Endothelial cell of coronary artery (primary cell): ENCODE results near the gene FOXS1. TPM values are rescaled to one million over a fixed set of nuclear protein-coding genes. Genes with fewer than 3 reads are reported as not detected.

ENCODE experiments used
- total RNA-seq: library from RNA; depleted of rRNA; stranded (reverse); fragments of >200 nt; gene quantifications from 2 replicates; pipeline ENCODE4 v1.2.3, GENCODE V29; 2014

FOXS1 gene
- 0.09 and 2.8 TPM in 2 replicates for total RNA-seq

DNA sequence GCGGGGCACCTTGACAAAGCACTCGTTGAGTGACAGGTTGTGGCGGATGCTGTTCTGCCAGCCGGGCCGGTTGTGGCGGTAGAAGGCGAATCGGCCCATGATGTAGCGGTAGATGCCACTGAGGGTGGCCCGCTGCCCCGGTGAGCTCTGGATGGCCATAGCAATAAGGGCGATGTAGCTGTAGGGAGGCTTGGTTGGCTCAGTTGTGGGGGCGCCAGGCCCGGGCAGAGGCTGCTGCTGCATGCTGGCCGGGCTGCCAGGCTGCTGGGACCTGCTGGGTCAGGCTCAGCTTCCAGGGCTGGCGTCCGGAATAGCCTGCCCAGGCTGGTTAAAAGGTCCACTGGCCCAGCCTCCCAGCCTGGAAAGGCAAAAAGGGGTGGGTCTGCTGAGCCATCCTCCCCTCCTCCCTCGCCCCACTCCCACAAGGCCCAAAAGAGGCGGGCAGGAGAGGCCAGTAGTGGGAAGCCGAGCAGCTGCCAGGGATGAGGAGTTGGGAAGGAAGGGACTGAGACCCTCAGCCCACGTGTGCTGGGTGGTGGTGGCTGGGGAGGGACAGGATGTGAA lies at the start of gene FOXS1:
Gene FOXS1, minus strand, starts transcription at position 305 of the 564 bp plus-strand sequence. Its CDS starts 62 bp downstream, at position 243.

DNA sequence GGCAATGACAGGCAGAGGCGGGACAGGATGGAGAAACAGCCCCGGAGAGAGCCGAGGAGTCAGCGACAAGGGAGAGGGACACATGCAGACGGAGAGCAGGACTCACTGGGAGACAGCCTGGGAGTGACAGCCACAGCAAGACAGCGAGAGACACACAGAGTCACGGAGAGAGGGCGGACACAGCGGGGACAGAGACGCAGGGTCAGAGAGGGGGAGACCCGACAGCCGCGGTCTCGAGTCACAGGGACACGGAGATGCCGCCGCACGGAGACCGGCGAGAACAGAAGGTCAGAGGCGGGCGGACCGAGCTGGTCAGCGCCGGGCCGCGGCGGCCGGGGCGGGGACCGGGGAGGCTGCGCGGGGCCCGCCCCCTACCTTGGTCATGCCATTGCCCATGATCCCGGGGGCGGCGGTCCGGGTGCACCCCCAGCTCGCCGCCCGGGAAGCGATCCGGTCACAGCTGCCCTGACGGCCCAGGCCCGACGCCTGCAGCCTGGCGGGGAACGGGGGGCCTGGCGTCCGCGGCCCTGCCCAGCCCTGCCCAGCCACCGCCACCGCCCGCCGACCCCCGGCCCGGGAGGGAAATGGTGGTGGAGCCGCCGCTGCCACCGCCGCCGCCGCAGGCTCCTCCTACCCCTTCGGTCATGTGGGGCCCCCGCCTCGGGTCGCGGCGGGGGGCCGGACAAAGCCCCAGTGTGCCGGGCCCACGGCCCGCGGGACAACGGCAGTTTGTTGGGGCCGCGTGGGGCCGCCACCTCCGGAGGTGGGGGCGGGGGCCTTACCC lies 24.7 kb upstream of the FOXS1 start, which contains the start of the genes DUSP15 and TTLL9:
Gene DUSP15, minus strand, starts transcription at position 586 of the 784 bp plus-strand sequence. Its CDS starts 190 bp downstream, at position 396.
Gene TTLL9, plus strand, starts transcription at position 693 of the 784 bp plus-strand sequence. CDS start 493 bp downstream, outside the sequence.

DNA sequence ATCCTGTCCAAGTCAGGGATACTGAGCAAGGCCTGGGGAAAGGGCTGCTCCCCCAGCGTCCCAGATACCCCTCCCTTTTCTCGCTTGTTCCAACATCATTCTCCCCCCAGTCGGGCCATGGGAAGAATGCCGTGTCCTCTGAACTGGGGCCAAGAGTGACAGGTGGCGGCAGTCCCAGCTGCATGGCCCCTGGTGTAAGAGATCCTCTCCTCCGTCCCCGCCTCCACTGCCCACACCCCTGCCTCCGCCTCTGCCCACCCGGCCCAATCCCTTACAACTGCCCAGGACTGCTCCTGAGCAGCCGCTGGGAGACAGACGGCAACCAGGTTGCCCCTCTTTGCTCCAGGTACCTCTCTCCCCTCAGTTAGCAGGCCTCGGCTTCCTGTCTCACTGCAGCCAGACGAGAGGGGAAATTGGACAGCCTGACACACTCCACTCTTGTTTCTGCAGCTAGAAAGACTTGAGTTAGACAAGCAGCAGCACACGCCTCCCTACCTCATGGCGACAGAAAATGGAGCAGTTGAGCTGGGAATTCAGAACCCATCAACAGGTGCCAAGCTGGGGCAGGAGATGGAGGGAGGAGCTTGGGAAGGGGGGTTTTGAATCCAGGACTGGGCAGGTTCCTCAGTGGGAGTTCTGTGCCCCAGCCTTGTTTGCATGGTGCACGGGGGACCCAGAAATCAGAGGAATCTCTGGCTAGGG lies 26.2 kb downstream of the FOXS1 start, which contains the start of gene MYLK2:
Gene MYLK2, plus strand, starts transcription at position 274 of the 702 bp plus-strand sequence. Its CDS starts 225 bp downstream, at position 499.

Other genes with a start within 250 kb of the FOXS1 start
- gene ID1, start 240.3 kb downstream of the FOXS1 start, total RNA-seq = 223 and 245 TPM in 2 replicates
- not detected in 2 replicates for gene COX4I2, start 207.7 kb downstream of the FOXS1 start, total RNA-seq
- gene BCL2L1, start 122.7 kb downstream of the FOXS1 start, total RNA-seq = 63.2 and 78.0 TPM in 2 replicates
- gene TPX2, start 106.3 kb downstream of the FOXS1 start, total RNA-seq = 19.3 and 43.8 TPM in 2 replicates
- gene MYLK2, start 26.2 kb downstream of the FOXS1 start, total RNA-seq = 0.36 and 1.1 TPM in 2 replicates
- not detected in 2 replicates for gene DUSP15, start 24.9 kb upstream of the FOXS1 start, total RNA-seq
- gene TTLL9, start 25.0 kb upstream of the FOXS1 start, total RNA-seq = not detected in 2 replicates
- 4.0 and 6.1 TPM in 2 replicates for gene PDRG1, start 106.4 kb upstream of the FOXS1 start, total RNA-seq
- not detected in 2 replicates for gene XKR7, start 122.5 kb upstream of the FOXS1 start, total RNA-seq
- gene CCM2L, start 164.8 kb upstream of the FOXS1 start, total RNA-seq = 7.8 and 13.1 TPM in 2 replicates
- gene HCK, start 206.6 kb upstream of the FOXS1 start, total RNA-seq = not detected in 2 replicates